Measurements from ENCODE around the gene DHRS13.

GRCh38 chr17:28950752-28951427 is 48.0 kb upstream of the DHRS13 start:
- TF ChIP-seq REST (IDR thresholded peaks at IDR 0.05; ENCODE audit: insufficient read depth in 1 of 2, low read depth in 2 of 2, low read length in 2 of 2), result no peak
- TF ChIP-seq POLR2AphosphoS5 (IDR thresholded peaks at IDR 0.05; ENCODE audit: low read depth, low read length), result no peak; the same call in 1 of the 2 replicates
- TF ChIP-seq FOXP2 (optimal IDR thresholded peaks at IDR 0.05; ENCODE audit: borderline replicate concordance, extremely low read depth, extremely low read length, insufficient read depth), result no peak
